Vagina (tissue), 2 donors: ENCODE results near the gene GALNT5. TPM values are rescaled to one million over a fixed set of nuclear protein-coding genes. Genes with fewer than 3 reads are reported as not detected.
"Not testable (repeated sequence)": the region's sequence is repeated elsewhere in the genome, so short reads cannot be mapped to it uniquely, and the experiment has no call there.

ENCODE experiments used
- DNase-seq, 2 donors: peaks; one replicate each; pipeline ENCODE4 v3.0.0-alpha.2; 2017; ENCODE audit errors: extremely low spot score in 2 of 2
- H3K27ac ChIP-seq: fragments of 200-600 bp; sonication (generic); one replicate; pipeline ENCODE4 v1.5.1; 2019
- H3K27me3 ChIP-seq: fragments of 200-600 bp; sonication (generic); one replicate; pipeline ENCODE4 v1.5.1; 2019
- H3K36me3 ChIP-seq, 2 donors: fragments of 200-600 bp; sonication (generic); one replicate each; pipeline ENCODE4 v1.5.1; 2017 to 2019
- H3K4me1 ChIP-seq: fragments of 200-600 bp; sonication (generic); one replicate; pipeline ENCODE4 v1.5.1; 2019
- H3K4me3 ChIP-seq, 2 donors: fragments of 200-600 bp; sonication (generic); 1 replicate in 1 of 2; 2 replicates in 1 of 2; pipeline ENCODE4 v1.5.1; 2016 to 2019
- H3K9me3 ChIP-seq: fragments of 200-600 bp; sonication (generic); one replicate; pipeline ENCODE4 v1.5.1; 2019
- POLR2A ChIP-seq, 2 donors: fragments of 450-650 bp; IDR thresholded peaks; one replicate each; pipeline ENCODE4 v1.6.1; 2017; ENCODE audit warnings: antibody characterized with exemption in 2 of 2, mild to moderate bottlenecking in 2 of 2, moderate library complexity in 2 of 2
- POLR2AphosphoS5 ChIP-seq, 2 donors: sonication (generic); formaldehyde crosslinking; IDR thresholded peaks; one replicate each; pipeline ENCODE4 v1.9.0; 2017; ENCODE audit warnings: antibody characterized with exemption in 2 of 2, mild to moderate bottlenecking in 2 of 2, low read depth in 1 of 2; ENCODE audit not compliant: insufficient read depth in 1 of 2
- intact Hi-C: fragments of 100-400 bp; cut with DNase I; formaldehyde crosslinking; loops from one replicate; pipeline ENCODE4 v1.15.1; 2023
- total RNA-seq: library from RNA; depleted of rRNA; stranded (reverse); fragments of >200 nt; gene quantifications from one replicate; pipeline ENCODE4 v1.2.3, GENCODE V29; 2016
- TF ChIP-seq, protein P1 (sequence below), 3 experiments: fragments of 450-650 bp in 2 of 3; fragments of 200-600 bp in 1 of 3; sonication (generic) in 1 of 3; IDR thresholded peaks; one replicate each; pipeline ENCODE4 v1.5.1; 2017 to 2019; ENCODE audit warnings: antibody characterized with exemption in 3 of 3, mild to moderate bottlenecking in 2 of 3, moderate library complexity in 2 of 3

The GALNT5 gene
- total RNA-seq, 1 donor from 2014 or later: 3.2 TPM

DNA sequence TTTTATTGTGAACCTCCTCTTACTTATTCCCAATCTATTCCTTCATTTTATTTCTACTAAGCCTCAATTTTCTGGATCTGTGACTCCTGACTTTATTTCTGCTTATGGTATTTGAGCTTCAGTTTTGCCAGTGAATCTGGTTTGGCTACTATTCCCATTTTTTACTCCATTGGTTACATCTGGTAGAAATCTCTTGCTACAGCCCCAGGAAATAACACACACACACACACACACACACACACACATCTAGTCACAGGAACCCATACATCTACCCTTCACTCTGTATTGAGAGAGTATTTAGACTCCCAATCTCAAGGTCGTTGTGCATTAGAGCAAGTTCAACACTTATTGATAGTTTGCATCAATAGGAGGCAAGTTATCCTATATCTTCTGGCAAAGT lies 37.0 kb upstream of the GALNT5 start:
- Histone ChIP-seq H3K36me3 (no peaks in the 10 kb centered on the region), H3K27me3 (no peaks in the 10 kb centered on the region), H3K4me3 (no peak overlapping the region), H3K4me1 (no peaks in the 10 kb centered on the region), H3K9me3 (no peaks in the 10 kb centered on the region), H3K27ac (no peak overlapping the region)
- DNase-seq: no peak
- intact Hi-C loops: loop anchor here (5.0 kb wide), 1 partner anchor 1093 kb away; no protein-coding TSS in a partner anchor
- TF ChIP-seq, protein P1, sequence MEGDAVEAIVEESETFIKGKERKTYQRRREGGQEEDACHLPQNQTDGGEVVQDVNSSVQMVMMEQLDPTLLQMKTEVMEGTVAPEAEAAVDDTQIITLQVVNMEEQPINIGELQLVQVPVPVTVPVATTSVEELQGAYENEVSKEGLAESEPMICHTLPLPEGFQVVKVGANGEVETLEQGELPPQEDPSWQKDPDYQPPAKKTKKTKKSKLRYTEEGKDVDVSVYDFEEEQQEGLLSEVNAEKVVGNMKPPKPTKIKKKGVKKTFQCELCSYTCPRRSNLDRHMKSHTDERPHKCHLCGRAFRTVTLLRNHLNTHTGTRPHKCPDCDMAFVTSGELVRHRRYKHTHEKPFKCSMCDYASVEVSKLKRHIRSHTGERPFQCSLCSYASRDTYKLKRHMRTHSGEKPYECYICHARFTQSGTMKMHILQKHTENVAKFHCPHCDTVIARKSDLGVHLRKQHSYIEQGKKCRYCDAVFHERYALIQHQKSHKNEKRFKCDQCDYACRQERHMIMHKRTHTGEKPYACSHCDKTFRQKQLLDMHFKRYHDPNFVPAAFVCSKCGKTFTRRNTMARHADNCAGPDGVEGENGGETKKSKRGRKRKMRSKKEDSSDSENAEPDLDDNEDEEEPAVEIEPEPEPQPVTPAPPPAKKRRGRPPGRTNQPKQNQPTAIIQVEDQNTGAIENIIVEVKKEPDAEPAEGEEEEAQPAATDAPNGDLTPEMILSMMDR (IDR thresholded peaks at IDR 0.05): no peak
- TF ChIP-seq POLR2A (IDR thresholded peaks at IDR 0.05) (no peak), POLR2AphosphoS5 (IDR thresholded peaks at IDR 0.05; ENCODE audit: insufficient read depth in 1 of 2, low read depth in 1 of 2) (no peak)

DNA sequence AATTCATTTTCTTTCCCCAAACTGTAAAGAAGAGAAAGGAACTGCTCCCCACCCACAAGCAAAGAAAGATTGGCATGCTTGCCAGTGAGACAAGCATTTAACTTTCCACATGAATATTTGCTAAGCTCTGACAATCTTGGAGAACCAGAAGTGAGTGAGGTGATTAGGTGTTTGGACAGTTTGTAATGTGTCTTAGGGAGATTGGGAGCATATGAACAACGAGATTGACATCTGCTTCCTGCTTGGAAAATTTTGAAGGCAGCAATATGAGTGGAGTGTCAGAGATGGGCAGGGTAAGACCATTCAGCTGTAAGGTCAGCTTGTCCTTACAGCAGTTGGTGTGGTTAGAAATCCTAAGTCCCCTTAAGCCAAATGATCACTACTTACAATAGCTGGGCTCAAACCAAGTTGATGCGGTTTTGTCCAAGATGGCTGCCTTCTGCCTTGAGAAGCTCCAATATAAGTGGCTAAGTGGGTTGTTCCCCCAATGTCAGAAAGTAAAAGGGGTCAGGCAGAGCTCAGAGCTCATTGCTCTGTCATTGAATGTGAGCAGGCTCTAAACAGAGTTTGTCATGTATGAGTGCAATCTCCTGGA lies 36.0 kb upstream of the GALNT5 start:
- intact Hi-C loops: loop anchor here (5.0 kb wide), 1 partner anchor 1094 kb away; no protein-coding TSS in a partner anchor
- no peak overlapping the region for H3K27ac ChIP-seq
- no peaks in the 10 kb centered on the region for H3K4me1 ChIP-seq
- TF ChIP-seq POLR2A (IDR thresholded peaks at IDR 0.05) (no peak), POLR2AphosphoS5 (IDR thresholded peaks at IDR 0.05; ENCODE audit: insufficient read depth in 1 of 2, low read depth in 1 of 2) (no peak)
- TF ChIP-seq, protein P1 (IDR thresholded peaks at IDR 0.05): no peak
- H3K9me3 ChIP-seq: no peaks in the 10 kb centered on the region
- DNase-seq: no peak
- H3K4me3 ChIP-seq: no peak overlapping the region
- no peaks in the 10 kb centered on the region for H3K36me3 ChIP-seq
- no peaks in the 10 kb centered on the region for H3K27me3 ChIP-seq

- H3K9me3 ChIP-seq: no peaks in the 10 kb centered on the region
- intact Hi-C loops: loop anchor here (5.0 kb wide), 1 partner anchor 1096 kb away; no protein-coding TSS in a partner anchor
- H3K27me3 ChIP-seq: no peaks in the 10 kb centered on the region
- DNase-seq: no peak
- no peak overlapping the region for H3K4me3 ChIP-seq
- TF ChIP-seq POLR2AphosphoS5 (IDR thresholded peaks at IDR 0.05; ENCODE audit: insufficient read depth in 1 of 2, low read depth in 1 of 2): no peak
- TF ChIP-seq POLR2A (IDR thresholded peaks at IDR 0.05): no peak
- TF ChIP-seq, protein P1 (IDR thresholded peaks at IDR 0.05): no peak
- H3K36me3 ChIP-seq: no peaks in the 10 kb centered on the region
- no peaks in the 10 kb centered on the region for H3K4me1 ChIP-seq
- H3K27ac ChIP-seq: no peak overlapping the region
Observed at GRCh38 chr2:157223624-157224205, 33.8 kb upstream of the GALNT5 start.

DNA sequence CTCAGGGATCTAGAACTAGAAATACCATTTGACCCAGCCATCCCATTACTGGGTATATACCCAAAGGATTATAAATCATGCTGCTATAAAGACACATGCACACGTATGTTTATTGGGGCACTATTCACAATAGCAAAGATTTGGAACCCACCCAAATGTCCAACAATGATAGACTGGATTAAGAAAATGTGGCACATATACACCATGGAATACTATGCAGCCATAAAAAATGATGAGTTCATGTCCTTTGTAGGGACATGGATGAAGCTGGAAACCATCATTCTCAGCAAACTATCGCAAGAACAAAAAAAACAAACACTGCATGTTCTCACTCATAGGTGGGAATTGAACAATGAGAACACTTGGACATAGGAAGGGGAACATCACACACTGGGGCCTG lies 33.1 kb upstream of the GALNT5 start:
- not testable (repeated sequence) for H3K4me1 ChIP-seq, H3K27me3 ChIP-seq, H3K27ac ChIP-seq, H3K36me3 ChIP-seq, H3K9me3 ChIP-seq, DNase-seq, H3K4me3 ChIP-seq
- intact Hi-C loops: loop anchor here (5.0 kb wide), 1 partner anchor 1097 kb away; no protein-coding TSS in a partner anchor

GRCh38 chr2:157227592-157227991 lies 29.9 kb upstream of the GALNT5 start:
- no peaks in the 10 kb centered on the region for H3K27me3 ChIP-seq
- no peak overlapping the region for H3K27ac ChIP-seq
- H3K9me3 ChIP-seq: no peaks in the 10 kb centered on the region
- intact Hi-C loops: no loop called here
- no peaks in the 10 kb centered on the region for H3K36me3 ChIP-seq
- DNase-seq: no peak
- H3K4me3 ChIP-seq: no peak overlapping the region
- no peaks in the 10 kb centered on the region for H3K4me1 ChIP-seq
- TF ChIP-seq POLR2AphosphoS5 (IDR thresholded peaks at IDR 0.05; ENCODE audit: insufficient read depth in 1 of 2, low read depth in 1 of 2): no peak
- TF ChIP-seq, protein P1 (IDR thresholded peaks at IDR 0.05): no peak
- TF ChIP-seq POLR2A (IDR thresholded peaks at IDR 0.05): no peak
